GM21528 (cell line): Measurements from ENCODE around the gene PKHD1.

ENCODE experiments used
- ATAC-seq: cut with Tn5 transposase; IDR thresholded peaks from one replicate; pipeline ENCODE4 v1.9.1; 2021; ENCODE audit warnings: mild to moderate bottlenecking, moderate library complexity; ENCODE audit not compliant: unreplicated experiment, low FRiP score

The PKHD1 gene

DNA sequence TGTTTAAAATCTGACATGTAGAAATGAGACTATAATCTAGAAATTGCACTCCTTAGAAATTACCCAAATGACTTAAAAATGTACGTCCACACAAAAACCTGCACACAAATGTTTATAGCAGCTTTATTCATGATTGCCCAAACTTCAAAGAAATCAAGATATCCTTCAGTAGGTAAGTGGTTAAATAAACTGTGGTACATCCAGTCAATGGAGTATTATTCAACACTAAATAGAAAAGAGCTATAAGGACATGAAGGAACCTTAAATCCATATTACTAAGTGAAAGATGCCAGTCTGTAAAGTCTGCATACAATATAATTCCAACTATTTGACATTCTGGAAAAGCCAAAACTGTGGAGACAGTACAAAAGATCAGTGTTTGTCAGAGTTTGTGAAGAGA lies 513.4 kb downstream of the PKHD1 start:
- ATAC-seq, result no peak

DNA sequence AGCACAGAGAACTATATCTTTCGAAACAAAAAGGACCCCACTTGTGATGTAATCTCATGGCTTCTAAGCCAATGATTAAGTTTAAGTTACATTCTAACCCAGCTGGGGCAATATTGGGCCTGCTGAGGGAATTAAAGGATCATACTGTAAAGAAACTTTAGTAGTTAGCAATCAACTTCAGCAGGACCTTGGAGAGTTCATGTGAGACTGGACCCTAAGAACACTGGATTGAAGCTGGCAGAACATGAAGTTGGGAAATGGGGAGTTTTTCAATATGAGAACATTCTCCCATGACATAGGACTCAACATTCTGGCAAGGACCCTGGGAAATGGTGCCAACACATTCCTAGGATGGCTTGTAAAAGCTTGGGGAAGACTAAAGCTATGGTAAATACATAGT lies 516.2 kb downstream of the PKHD1 start:
- ATAC-seq, result no peak

DNA sequence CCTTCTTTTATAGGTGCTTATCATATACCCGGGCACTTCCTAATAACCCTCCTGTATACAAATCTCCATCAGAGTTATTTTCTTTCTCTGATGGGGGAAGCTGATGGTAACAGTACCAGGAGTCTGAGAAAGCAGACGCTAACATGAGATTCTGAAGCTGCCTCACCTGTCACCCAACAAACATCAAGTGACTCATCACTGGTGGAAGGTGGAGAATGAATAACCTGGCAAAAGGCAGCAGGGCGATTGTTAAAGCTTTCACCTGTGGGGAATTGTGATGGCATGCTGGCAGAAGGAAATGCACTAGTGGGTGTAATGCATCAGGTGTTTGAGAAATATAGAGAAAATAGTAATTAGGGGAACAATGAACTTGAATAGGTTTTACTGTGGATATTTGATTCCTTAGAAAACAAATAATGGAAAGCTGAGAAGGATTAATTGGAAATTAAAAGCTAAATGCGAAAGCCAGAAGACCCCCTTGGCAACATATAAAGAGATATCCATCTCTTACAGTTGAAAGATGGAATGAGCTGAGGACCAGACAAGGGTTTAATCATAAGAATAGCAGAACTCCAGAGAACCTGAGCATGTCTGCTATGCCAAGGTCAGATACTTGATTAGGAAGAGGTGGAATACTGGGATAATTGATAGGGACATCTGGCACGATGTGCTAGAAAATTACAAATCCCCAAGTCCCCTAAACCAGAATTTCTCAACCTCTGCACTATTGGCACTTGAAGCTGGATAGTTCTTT lies 517.1 kb downstream of the PKHD1 start:
- ATAC-seq, result no peak

DNA sequence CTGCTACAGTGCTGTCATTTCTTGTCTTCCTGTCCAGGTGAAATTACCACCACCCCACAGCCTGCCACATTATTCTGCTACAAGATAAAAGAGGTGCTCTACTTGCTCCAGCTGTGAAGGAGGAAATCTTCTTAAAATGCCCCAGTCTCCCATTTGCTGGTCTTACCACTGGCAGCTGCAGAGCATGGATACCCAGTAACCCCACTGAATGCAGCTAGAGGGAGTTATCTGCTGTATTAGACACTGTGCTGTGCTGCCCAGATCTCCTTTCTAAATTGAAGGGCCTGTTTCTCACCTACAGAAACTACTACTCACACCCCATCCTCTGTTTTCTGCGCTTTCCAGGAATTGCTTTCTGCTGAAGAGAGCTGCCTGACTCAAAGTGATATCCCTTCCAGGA lies 517.8 kb downstream of the PKHD1 start:
- ATAC-seq, result no peak

DNA sequence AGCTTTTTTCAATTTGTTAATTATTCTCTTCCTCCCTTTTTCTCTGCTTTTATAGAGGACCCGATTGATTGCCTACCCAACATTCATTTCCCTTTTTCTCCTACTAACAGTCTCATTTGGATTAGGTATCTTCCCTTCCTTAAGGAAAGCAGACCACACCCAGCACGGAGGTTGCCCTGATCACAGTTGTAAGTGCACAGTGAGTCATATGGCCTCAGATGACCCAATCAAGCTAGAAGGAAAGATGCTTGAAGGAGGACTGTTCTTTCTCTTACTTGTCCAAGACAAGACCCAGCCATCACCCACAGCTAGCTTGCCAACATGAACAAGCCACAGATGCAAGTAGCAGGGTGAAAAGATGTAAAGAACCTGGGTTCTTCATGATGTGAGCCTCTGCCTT lies 518.6 kb downstream of the PKHD1 start:
- ATAC-seq, result no peak

DNA sequence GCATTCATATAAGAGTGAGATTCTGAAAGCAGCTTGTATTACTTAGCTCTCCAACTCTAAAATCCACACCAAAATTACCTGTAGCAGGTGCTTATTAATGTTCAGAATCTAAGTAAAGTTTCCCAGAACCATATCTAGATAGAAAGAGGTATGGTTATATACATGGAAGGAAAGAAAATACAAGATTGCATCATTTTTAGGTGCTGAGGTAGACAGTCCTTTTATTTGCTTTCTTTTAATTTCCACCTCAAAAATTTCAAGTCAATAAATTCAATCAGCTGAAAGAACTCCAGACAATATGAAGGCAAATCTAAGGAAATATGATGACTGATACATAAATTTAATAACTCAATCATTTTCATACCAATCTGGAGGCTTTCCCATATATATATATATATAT lies 521.9 kb downstream of the PKHD1 start:
- no peak for ATAC-seq
